BLaER1 treated with 17β-estradiol and CSF1 and Interleukin-3, amounts not matched to agents 10 nM and 100 nM (cell line): ENCODE measurements around the gene SAFB2.
A peak's percentile ranks its signal among the peaks of the same experiment; 100 is the strongest.

Source experiments
- H3K27ac ChIP-seq, 11 experiments: shearing (Covaris generic); formaldehyde crosslinking; 2 replicates each; pipeline ENCODE4 v1.8.1; 2022
- H3K27me3 ChIP-seq, 11 experiments: shearing (Covaris generic); formaldehyde crosslinking; 2 replicates each; pipeline ENCODE4 v1.8.1; 2022
- H3K36me3 ChIP-seq, 11 experiments: shearing (Covaris generic); formaldehyde crosslinking; 2 replicates each; pipeline ENCODE4 v1.8.1; 2022
- H3K4me1 ChIP-seq, 10 experiments: shearing (Covaris generic); formaldehyde crosslinking; 2 replicates each; pipeline ENCODE4 v1.8.1; 2022
- H3K4me2 ChIP-seq, 11 experiments: shearing (Covaris generic); formaldehyde crosslinking; 2 replicates each; pipeline ENCODE4 v1.8.1; 2022
- H3K4me3 ChIP-seq, 10 experiments: shearing (Covaris generic); formaldehyde crosslinking; 2 replicates each; pipeline ENCODE4 v1.8.1; 2022
- H3K9ac ChIP-seq, 11 experiments: shearing (Covaris generic); formaldehyde crosslinking; 2 replicates each; pipeline ENCODE4 v1.8.1; 2022
- H3K9me3 ChIP-seq, 11 experiments: shearing (Covaris generic); formaldehyde crosslinking; replicated peaks in 1 of 11; 2 replicates each; pipeline ENCODE4 v1.8.1; 2022
- H4K20me1 ChIP-seq, 11 experiments: shearing (Covaris generic); formaldehyde crosslinking; 2 replicates each; pipeline ENCODE4 v1.8.1; 2022
- Cebpa-rat ChIP-seq, 11 experiments: shearing (Covaris generic); IDR thresholded peaks; 2 replicates each; pipeline ENCODE4 v1.8.1; 2022

SAFB2 gene

DNA sequence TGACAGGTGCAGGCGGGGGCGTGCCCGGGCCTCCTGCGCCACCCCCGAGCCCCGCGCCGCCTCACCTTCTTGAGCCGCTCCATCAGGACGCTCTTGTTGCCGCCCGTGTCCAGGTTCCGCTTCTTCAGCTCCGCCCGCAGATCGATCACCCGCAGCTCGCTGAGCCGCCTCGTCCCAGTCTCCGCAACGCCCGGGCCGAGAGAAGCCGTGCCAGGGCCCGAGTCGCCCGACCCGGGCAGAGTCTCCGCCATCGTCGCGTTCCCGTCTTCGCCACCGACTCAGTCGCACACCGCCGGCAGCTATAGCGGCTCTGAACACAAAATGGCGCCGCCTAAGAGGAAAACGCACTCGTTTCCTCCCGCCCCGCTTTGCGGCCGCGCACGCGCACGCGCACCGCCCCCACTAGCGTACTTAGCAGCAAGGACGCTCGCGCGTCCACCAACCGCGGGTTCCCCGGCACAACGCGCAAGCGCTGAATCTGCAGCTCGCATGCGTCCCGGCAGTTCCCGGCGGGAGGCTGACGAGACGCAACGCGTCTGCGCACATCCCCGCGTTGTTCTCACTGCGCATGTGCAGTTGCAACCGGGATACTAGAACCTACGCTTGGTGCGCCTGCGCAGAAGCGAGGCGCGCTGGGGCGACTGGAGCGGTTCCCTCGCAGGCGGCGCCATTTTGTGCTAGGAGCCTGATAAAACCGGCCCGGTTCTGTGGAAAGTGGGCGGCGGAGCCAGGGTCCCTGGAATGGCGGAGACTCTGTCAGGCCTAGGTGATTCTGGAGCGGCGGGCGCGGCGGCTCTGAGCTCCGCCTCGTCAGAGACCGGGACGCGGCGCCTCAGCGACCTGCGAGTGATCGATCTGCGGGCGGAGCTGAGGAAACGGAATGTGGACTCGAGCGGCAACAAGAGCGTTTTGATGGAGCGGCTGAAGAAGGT lies at the start of gene SAFB2, which contains the start of gene SAFB:
SAFB2 (minus strand) TSS at position 312 of the 932 bp plus-strand sequence; CDS start at position 251, 61 bp downstream.
SAFB (plus strand) TSS at position 619 of the 932 bp plus-strand sequence; CDS start at position 742, 123 bp downstream.
- Histone ChIP-seq H3K27ac (peak within 1 kb of the TSS; percentile 92 to 98 (median 96)), H3K27me3 (no peaks in the 10 kb centered on the region), H3K9ac (peak within 1 kb of the TSS; percentile 95 to 99 (median 98)), H4K20me1 (peaks cover 68 to 92% (median 88%) of the 10 kb centered on the region in 11 experiments), H3K4me3 (peak within 1 kb of the TSS; percentile 95 to 100 (median 99)), H3K9me3 (no peaks in the 10 kb centered on the region), H3K4me1 (peaks cover 58 to 67% (median 63%) of the 10 kb centered on the region in 10 experiments), H3K4me2 (peak within 1 kb of the TSS; percentile 95 to 98 (median 97)), H3K36me3 (peaks cover 58 to 72% (median 68%) of the 10 kb centered on the region in 11 experiments)
- no peak for TF ChIP-seq Cebpa-rat (IDR thresholded peaks at IDR 0.05)

DNA sequence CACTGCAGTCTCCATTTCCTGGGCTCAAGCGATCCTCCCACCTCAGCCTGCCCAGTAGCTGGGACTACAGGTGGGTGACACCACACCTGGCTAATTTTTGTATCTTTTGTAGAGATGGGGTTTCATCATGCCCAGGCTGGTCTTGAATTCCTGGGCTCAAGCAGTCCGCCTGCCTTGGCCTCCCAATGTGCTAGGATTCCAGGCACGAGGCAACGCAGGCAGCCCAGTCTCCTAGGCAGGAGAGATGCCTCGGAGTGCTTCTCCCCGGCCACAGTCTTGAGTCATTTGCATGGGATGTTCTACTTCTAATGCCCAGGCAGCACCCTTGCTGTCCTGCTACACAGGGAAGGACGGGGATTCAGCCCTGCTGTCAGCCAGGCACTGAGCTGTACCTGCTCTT lies 49.0 kb upstream of the SAFB2 start:
- Histone ChIP-seq H4K20me1 (peaks cover 24 to 74% (median 53%) of the 10 kb centered on the region in 11 experiments; a peak in 21 of 22 replicates), H3K36me3 (peaks cover 52 to 85% (median 65%) of the 10 kb centered on the region in 11 experiments)
- no peak for TF ChIP-seq Cebpa-rat (IDR thresholded peaks at IDR 0.05)

DNA sequence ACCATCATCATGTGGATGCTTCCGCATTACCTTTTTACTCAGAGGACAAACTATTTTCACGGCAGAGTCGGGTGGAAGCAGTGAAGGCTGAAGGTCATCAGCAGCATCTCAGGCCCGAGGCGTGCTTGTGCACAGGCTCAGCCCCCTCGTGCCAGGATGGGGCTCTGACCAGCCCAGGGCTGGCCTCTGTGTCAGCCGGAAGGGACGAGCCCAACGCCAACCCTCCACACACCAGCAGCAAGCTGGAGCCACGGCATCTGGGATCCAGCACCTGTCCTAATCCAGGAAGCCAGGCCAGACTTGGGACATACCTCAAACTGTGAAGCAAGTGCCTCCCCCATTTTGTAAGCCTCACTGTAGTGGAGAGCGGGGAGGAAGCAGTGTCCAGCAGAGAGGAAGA lies 46.6 kb upstream of the SAFB2 start:
- Histone ChIP-seq H3K4me3 (no peak overlapping the region), H3K27ac (no peak overlapping the region), H3K4me2 (no peak overlapping the region), H3K4me1 (no peaks in the 10 kb centered on the region), H3K36me3 (peaks cover 76 to 90% (median 88%) of the 10 kb centered on the region in 11 experiments), H3K9ac (no peak overlapping the region; a peak in 1 of 22 replicates), H4K20me1 (peaks cover 46 to 87% (median 75%) of the 10 kb centered on the region in 11 experiments; a peak in 21 of 22 replicates), H3K9me3 (no peaks in the 10 kb centered on the region), H3K27me3 (no peaks in the 10 kb centered on the region)
- no peak for TF ChIP-seq Cebpa-rat (IDR thresholded peaks at IDR 0.05)

More for the DNA sequence above, 49.0 kb upstream of the SAFB2 start:
- Histone ChIP-seq H3K9ac (no peak overlapping the region), H3K9me3 (no peaks in the 10 kb centered on the region), H3K4me1 (no peaks in the 10 kb centered on the region), H3K27me3 (no peaks in the 10 kb centered on the region), H3K4me3 (no peak overlapping the region), H3K27ac (no peak overlapping the region), H3K4me2 (no peak overlapping the region)

DNA sequence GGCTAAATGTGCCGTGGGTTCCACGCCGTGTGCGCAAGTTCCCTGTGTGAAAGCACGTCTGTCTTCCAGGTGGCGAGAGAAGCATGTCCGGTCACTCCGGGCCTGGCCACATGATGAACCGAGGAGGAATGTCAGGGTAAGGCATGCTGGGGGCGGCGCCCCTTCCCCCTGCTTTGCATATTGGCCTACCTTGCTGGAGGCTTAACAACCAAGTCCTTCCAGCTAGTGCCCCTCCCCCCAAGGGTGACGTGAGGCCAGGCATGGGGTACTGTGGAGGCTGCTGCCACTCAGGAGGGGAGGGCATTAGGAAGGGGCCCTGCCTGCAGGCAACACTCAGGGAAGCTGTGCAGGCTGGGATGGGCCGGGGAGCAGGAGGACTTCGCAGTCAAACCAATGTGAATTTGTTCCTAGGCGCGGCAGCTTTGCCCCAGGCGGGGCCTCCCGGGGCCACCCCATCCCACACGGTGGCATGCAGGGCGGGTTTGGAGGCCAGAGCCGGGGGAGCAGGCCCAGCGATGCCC lies 45.2 kb upstream of the SAFB2 start:
- Histone ChIP-seq H4K20me1 (peaks cover 60 to 98% (median 89%) of the 10 kb centered on the region in 11 experiments; a peak in 21 of 22 replicates), H3K27me3 (no peaks in the 10 kb centered on the region), H3K4me3 (no peak overlapping the region), H3K9ac (no peak overlapping the region), H3K36me3 (peaks cover 90 to 100% (median 98%) of the 10 kb centered on the region in 11 experiments), H3K9me3 (no peaks in the 10 kb centered on the region), H3K27ac (no peak overlapping the region), H3K4me2 (no peak overlapping the region), H3K4me1 (no peaks in the 10 kb centered on the region)
- TF ChIP-seq Cebpa-rat (IDR thresholded peaks at IDR 0.05), result no peak

DNA sequence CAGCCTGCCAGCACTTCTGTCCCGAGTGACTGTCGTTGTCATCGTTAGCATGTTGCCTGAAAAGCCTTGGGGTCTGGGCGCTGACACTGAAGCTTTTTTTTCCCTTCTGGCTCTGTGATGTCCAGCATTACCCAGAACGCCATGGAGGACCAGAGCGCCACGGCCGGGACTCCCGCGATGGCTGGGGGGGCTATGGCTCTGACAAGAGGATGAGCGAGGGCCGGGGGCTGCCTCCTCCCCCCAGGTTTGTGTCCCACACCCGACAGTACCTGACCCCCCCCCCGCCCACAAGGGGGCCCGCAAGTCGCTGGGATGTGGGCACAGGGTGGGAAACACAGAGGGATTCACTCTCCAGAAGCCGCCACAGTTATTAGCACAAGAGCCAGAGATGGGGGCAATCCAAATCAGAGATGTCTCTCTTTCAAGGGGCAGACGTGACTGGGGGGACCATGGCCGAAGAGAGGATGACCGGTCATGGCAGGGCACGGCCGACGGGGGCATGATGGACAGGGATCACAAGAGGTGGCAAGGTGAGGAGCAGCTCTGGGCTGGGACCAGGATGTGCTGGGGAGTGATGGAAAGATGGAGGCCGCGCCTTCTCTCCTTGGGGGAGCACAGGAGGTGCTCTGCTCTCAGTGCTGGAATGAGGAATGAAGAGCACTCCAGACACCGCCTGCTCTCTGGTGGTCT lies 44.5 kb upstream of the SAFB2 start:
- Histone ChIP-seq H3K4me2 (no peak overlapping the region), H3K36me3 (peaks cover 96 to 100% (median 98%) of the 10 kb centered on the region in 11 experiments), H4K20me1 (peaks cover 66 to 99% (median 95%) of the 10 kb centered on the region in 11 experiments; a peak in 21 of 22 replicates), H3K9ac (no peak overlapping the region), H3K4me3 (no peak overlapping the region), H3K27ac (no peak overlapping the region), H3K4me1 (no peaks in the 10 kb centered on the region), H3K9me3 (no peaks in the 10 kb centered on the region), H3K27me3 (no peaks in the 10 kb centered on the region)
- no peak for TF ChIP-seq Cebpa-rat (IDR thresholded peaks at IDR 0.05)

DNA sequence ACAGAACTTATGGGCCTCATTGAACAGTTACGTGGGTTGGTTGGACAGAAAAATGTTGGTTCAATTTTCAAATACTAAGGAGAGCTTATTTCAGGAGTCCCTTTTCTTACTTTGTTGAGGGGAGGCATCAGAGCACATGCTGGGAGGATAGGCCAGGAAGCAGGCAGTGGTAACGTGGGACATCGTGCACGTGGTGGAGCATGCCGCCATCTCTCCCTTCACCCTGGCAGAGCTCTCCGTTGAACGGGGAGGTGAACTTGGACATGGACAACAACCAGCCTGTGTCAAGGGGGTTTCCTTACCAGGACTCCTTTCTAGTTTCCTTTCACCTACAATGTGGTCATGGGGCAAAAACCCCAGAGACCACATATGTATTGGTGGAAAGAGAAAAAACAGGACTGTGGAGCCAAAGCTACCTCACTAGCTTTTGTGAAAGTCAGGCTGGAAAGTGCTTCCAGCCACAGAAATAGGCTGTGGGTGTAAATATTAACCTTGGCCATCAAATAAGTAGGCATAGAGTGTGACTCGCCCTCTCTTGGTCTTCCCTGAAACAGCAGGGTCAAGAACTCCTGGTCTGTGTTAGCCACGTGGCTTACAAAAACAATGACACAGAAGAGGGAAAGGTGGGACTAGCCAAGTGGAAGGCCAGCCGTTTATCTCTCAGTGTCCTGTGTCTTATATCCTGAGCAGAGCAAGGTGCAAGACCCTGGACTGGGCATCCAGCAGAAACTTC lies 43.4 kb upstream of the SAFB2 start:
- Histone ChIP-seq H3K4me1 (no peaks in the 10 kb centered on the region), H3K27ac (no peak overlapping the region), H3K4me3 (no peak overlapping the region), H3K4me2 (no peak overlapping the region), H3K9me3 (no peaks in the 10 kb centered on the region), H3K9ac (no peak overlapping the region), H4K20me1 (peaks cover 66 to 99% (median 96%) of the 10 kb centered on the region in 11 experiments; a peak in 21 of 22 replicates), H3K36me3 (peaks cover 97 to 100% (median 98%) of the 10 kb centered on the region in 11 experiments), H3K27me3 (no peaks in the 10 kb centered on the region)
- no peak for TF ChIP-seq Cebpa-rat (IDR thresholded peaks at IDR 0.05)

DNA sequence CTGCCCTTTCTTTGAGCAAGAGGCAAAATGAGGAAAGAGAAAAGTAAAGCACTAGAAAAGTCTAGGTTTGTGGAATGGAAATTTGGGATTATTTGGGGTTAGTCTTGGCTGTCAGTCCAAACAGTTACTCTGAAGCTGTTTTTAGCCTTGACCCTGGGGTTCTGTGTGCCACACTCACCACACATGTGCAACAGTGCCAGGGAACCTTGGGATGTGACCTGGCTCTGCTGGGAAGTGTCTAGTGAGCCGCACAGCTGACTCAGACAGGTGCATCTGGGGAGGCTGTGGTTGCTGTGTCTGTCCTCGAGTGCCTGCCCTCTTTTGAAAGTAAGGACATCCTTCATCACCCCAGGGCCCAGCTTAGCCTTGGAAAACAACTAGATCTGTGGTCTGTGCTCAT lies 41.9 kb upstream of the SAFB2 start:
- no peak for TF ChIP-seq Cebpa-rat (IDR thresholded peaks at IDR 0.05)
- H3K9ac ChIP-seq, result no peak overlapping the region
- peaks cover 99 to 100% (median 100%) of the 10 kb centered on the region in 11 experiments for H3K36me3 ChIP-seq

DNA sequence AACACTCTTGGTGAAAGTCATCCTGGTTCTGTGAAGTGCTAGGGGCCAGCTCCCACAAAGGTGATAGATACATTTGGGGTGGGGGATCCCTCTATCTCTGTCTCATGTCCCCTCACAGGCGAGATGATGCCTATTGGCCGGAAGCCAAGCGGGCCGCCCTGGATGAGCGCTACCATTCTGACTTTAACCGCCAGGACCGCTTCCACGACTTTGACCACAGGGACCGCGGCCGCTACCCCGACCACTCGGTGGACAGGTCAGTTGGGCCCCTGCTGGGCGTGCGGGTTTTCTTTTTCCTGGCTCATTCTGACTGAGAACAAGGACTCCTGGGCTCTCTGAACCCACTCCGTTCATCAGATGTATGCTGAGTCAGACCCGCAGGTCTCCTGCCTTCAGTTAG lies 41.3 kb upstream of the SAFB2 start:
- Histone ChIP-seq H3K4me1 (no peaks in the 10 kb centered on the region), H3K27ac (no peak overlapping the region), H3K4me2 (no peak overlapping the region), H4K20me1 (peaks cover 58 to 100% (median 97%) of the 10 kb centered on the region in 11 experiments; a peak in 21 of 22 replicates), H3K4me3 (no peak overlapping the region), H3K9me3 (no peaks in the 10 kb centered on the region), H3K9ac (no peak overlapping the region), H3K36me3 (peaks cover 99 to 100% (median 100%) of the 10 kb centered on the region in 11 experiments), H3K27me3 (no peaks in the 10 kb centered on the region)
- no peak for TF ChIP-seq Cebpa-rat (IDR thresholded peaks at IDR 0.05)

More for the DNA sequence above, 41.9 kb upstream of the SAFB2 start:
- H3K27me3 ChIP-seq, result no peaks in the 10 kb centered on the region
- H3K4me1 ChIP-seq, result no peaks in the 10 kb centered on the region
- H3K9me3 ChIP-seq, result no peaks in the 10 kb centered on the region
- H3K4me2 ChIP-seq, result no peak overlapping the region
- no peak overlapping the region for H3K4me3 ChIP-seq
- H4K20me1 ChIP-seq, result peaks cover 61 to 100% (median 98%) of the 10 kb centered on the region in 11 experiments; a peak in 21 of 22 replicates
- H3K27ac ChIP-seq, result no peak overlapping the region
